ENCODE results near the gene COL6A3.

COL6A3 gene

GRCh38 chr2:237345891-237346640 lies 67.9 kb downstream of the COL6A3 start:
- TF ChIP-seq CTCF (conservative IDR thresholded peaks at IDR 0.05): no peak
- no peak for TF ChIP-seq ZFX (IDR thresholded peaks at IDR 0.05)
- H3K27ac ChIP-seq: no peak overlapping the region

GRCh38 chr2:237345411-237345810 lies 68.6 kb downstream of the COL6A3 start:
- TF ChIP-seq ZFX (IDR thresholded peaks at IDR 0.05) (no peak), CTCF (conservative IDR thresholded peaks at IDR 0.05) (no peak)
- no peak overlapping the region for H3K27ac ChIP-seq

GRCh38 chr2:237344942-237345341 lies 69.0 kb downstream of the COL6A3 start:
- TF ChIP-seq CTCF (conservative IDR thresholded peaks at IDR 0.05) (no peak), ZFX (IDR thresholded peaks at IDR 0.05) (no peak)
- H3K27ac ChIP-seq: no peak overlapping the region

- H3K27ac ChIP-seq: no peak overlapping the region
- TF ChIP-seq CTCF (conservative IDR thresholded peaks at IDR 0.05) (no peak), ZFX (IDR thresholded peaks at IDR 0.05) (no peak)
Observed at GRCh38 chr2:237343993-237344392, 70.0 kb downstream of the COL6A3 start.

- no peak for TF ChIP-seq ZFX (IDR thresholded peaks at IDR 0.05)
- no peak for TF ChIP-seq CTCF (conservative IDR thresholded peaks at IDR 0.05)
- H3K27ac ChIP-seq: no peak overlapping the region
Observed at GRCh38 chr2:237341872-237342271, 72.1 kb downstream of the COL6A3 start.

GRCh38 chr2:237337586-237337985 lies 76.4 kb downstream of the COL6A3 start:
- H3K27ac ChIP-seq: no peak overlapping the region
- no peak for TF ChIP-seq CTCF (conservative IDR thresholded peaks at IDR 0.05)
- no peak for TF ChIP-seq ZFX (IDR thresholded peaks at IDR 0.05)

- no peak overlapping the region for H3K27ac ChIP-seq
- TF ChIP-seq ZFX (IDR thresholded peaks at IDR 0.05): no peak
- no peak for TF ChIP-seq CTCF (conservative IDR thresholded peaks at IDR 0.05)
Observed at GRCh38 chr2:237336131-237336530, 77.8 kb downstream of the COL6A3 start.
